ENCODE data around the gene ADGRD1. TPM values are rescaled to one million over a fixed set of nuclear protein-coding genes. Genes with fewer than 3 reads are reported as not detected.
A peak's percentile ranks its signal among the peaks of the same experiment; 100 is the strongest.

Gene ADGRD1
- total and polyA plus RNA-seq, 8 donors = 25.6 to 167 (median 33.4) TPM

DNA sequence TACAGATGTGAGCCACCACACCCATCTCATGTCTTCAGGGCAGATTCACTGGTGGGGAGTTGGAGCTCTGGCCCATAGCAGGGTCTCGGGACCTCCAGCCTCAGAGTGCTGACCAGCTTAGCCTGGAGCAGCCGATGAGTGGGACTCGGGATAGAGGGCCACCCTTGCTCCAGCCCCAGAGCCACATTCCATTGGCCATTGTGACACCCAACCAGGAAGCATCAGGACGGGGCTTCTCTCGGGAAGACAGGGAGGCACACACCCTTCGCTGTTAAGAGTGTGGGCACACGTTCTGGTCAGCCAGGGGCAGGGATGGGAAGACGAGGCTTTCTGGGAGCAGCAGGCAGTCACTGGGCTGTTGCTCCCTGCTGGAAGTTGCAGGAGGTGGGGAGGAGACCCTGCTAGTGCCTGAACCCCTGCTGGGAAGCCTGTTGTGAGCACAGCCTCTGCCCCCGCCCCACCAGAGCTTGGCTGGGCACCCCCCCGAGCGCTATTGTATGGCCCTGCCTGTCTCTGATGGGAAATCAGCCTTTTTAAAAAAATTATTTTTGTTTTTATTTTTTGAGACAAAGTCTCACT, 1.6 kb downstream of the ADGRD1 start:
- intact Hi-C loops (cut with DNase I) = no loop called here
- H3K4me1 ChIP-seq = peaks cover 0 to 18% of the 10 kb centered on the region in 2 donors
- H3K9me3 ChIP-seq = no peaks in the 10 kb centered on the region
- ATAC-seq = peak; percentile 46
- TF ChIP-seq, protein P1, sequence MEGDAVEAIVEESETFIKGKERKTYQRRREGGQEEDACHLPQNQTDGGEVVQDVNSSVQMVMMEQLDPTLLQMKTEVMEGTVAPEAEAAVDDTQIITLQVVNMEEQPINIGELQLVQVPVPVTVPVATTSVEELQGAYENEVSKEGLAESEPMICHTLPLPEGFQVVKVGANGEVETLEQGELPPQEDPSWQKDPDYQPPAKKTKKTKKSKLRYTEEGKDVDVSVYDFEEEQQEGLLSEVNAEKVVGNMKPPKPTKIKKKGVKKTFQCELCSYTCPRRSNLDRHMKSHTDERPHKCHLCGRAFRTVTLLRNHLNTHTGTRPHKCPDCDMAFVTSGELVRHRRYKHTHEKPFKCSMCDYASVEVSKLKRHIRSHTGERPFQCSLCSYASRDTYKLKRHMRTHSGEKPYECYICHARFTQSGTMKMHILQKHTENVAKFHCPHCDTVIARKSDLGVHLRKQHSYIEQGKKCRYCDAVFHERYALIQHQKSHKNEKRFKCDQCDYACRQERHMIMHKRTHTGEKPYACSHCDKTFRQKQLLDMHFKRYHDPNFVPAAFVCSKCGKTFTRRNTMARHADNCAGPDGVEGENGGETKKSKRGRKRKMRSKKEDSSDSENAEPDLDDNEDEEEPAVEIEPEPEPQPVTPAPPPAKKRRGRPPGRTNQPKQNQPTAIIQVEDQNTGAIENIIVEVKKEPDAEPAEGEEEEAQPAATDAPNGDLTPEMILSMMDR (IDR thresholded peaks at IDR 0.05) = no peak
- H3K36me3 ChIP-seq = no peaks in the 10 kb centered on the region
- H3K27ac ChIP-seq = peak overlapping the region; percentile 18 to 41
- DNase-seq = peak in 1 of 4 donors; percentile 67
- H3K27me3 ChIP-seq = peaks cover 0 to 20% of the 10 kb centered on the region in 2 donors
- H3K4me3 ChIP-seq = peak overlapping the region; percentile 37 to 48

DNA sequence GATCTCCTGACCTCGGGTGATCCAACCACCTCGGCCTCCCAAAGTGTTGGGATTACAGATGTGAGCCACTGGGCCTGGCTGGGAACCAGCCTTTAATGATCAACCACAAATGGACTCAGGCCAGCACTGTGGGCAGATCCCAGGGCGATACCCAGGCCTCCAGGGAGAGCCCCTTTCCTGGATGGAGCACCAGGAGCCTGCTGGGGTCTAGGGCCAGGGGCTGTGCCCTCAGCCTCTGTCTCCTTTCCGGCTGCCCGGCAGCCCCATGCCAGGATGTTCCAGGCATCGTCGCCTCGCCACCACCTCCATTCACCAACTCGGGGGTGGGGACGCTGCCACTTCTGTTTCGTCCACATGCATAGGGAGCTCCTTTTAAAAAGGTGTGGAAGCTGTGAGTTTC, 2.3 kb downstream of the ADGRD1 start:
- Histone ChIP-seq H3K4me1 (peaks cover 0 to 18% of the 10 kb centered on the region in 2 donors), H3K27ac (peak overlapping the region in 1 of 2 donors; percentile 41), H3K36me3 (no peaks in the 10 kb centered on the region), H3K4me3 (peak overlapping the region; percentile 37 to 48), H3K9me3 (no peaks in the 10 kb centered on the region), H3K27me3 (peaks cover 0 to 20% of the 10 kb centered on the region in 2 donors)
- intact Hi-C loops (cut with DNase I) = no loop called here
- TF ChIP-seq, protein P1 (IDR thresholded peaks at IDR 0.05) = no peak
- DNase-seq (no peak), ATAC-seq (no peak)

DNA sequence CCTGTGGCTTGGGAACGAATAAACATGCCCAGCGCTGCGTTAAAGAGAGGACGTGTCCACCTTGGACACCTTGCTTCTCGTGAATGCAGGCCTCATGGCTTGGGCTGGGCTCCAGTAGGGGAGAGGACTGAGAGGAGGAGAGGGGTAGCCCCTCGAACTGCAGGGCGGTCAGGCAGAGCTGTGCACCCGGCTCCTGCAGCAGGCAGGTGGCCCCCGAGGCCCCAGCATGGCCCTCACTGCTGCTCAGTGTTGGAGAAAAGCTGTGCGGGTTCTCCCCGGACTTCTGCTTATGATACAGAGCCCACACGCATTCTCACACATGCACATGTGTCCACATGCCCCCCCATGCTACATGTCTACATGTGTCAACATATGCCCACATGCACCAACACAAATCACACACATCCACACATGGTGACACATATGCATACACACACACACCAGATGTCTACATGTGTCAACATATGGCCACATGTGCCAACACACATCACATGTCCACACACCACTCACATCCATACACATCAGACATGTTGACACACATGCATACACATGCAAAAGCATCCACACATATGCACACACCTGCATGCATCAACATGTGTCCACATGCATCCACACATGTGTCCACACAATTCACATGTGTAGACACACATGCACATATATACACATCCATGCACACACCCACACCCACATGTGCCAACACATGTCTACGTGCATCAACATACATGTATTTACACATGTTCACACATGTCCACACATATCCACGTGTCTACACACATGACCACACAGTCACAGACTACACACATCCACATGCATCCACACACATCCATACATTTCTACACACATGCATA, 3.0 kb downstream of the ADGRD1 start:
- Histone ChIP-seq H3K27ac (peak overlapping the region in 1 of 2 donors; percentile 41), H3K36me3 (no peaks in the 10 kb centered on the region), H3K9me3 (no peaks in the 10 kb centered on the region), H3K4me3 (peak overlapping the region; percentile 37 to 48), H3K4me1 (peaks cover 0 to 18% of the 10 kb centered on the region in 2 donors), H3K27me3 (peaks cover 0 to 20% of the 10 kb centered on the region in 2 donors)
- TF ChIP-seq, protein P1 (IDR thresholded peaks at IDR 0.05) = no peak
- intact Hi-C loops (cut with DNase I) = no loop called here
- no peak for ATAC-seq
- DNase-seq = no peak

DNA sequence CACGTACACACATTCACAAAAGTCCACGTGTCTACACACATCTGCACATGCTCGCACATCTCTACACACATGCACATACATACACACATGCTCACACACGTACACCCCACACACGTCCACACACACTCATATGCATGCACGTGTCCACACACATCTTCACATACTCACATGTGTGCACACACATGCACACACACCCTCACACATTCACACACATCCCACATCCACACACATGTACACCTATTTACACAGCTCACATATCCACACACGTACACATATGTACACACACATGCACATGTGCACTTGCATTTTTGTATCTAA, 3.6 kb downstream of the ADGRD1 start:
- peaks cover 0 to 20% of the 10 kb centered on the region in 2 donors for H3K27me3 ChIP-seq
- TF ChIP-seq, protein P1 (IDR thresholded peaks at IDR 0.05) = no peak
- H3K4me1 ChIP-seq = peaks cover 0 to 18% of the 10 kb centered on the region in 2 donors
- no peaks in the 10 kb centered on the region for H3K36me3 ChIP-seq
- H3K9me3 ChIP-seq = no peaks in the 10 kb centered on the region
- H3K4me3 ChIP-seq = no peak overlapping the region
- intact Hi-C loops (cut with DNase I) = no loop called here
- no peak overlapping the region for H3K27ac ChIP-seq
- no peak for DNase-seq
- ATAC-seq = no peak

DNA sequence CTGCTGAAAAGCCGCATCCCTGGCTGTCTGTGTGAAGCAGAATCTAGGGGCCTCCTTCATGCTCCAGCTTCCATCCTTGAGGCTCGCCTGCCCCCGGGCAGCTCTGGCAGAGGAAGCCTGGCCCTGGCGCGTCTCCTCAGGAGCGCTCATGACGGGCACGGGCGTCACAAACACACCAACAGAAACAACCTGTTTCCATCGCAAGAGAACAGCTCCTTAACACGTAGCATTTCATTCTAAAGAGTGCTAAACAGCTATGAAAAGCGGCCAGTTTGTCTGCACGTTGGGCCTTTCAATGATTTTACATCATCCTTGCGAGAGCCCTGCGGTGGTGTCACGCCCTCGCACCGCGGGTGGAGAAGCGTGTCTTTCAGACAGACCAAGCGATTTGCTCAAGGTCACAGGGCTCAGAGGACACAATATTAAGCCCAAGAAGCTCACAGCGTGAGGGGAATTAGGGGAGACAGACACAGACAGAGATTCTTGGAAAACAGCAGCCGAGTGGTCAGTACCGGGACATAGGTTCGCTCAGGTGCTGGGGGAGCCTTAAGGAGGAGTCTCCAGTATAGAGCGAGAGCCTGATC, 4.9 kb downstream of the ADGRD1 start:
- Histone ChIP-seq H3K4me3 (no peak overlapping the region), H3K9me3 (no peaks in the 10 kb centered on the region), H3K36me3 (no peaks in the 10 kb centered on the region), H3K27me3 (peaks cover 0 to 18% of the 10 kb centered on the region in 2 donors), H3K4me1 (peaks cover 0 to 11% of the 10 kb centered on the region in 2 donors), H3K27ac (no peak overlapping the region)
- ATAC-seq = no peak
- intact Hi-C loops (cut with DNase I) = no loop called here
- DNase-seq = no peak
- TF ChIP-seq, protein P1 (IDR thresholded peaks at IDR 0.05) = no peak

Data from left lung (tissue), 10 donors.